Measurements from ENCODE around the gene RGN. TPM values are rescaled to one million over a fixed set of nuclear protein-coding genes. Genes with fewer than 3 reads are reported as not detected.
"Not testable (repeated sequence)": the region's sequence is repeated elsewhere in the genome, so short reads cannot be mapped to it uniquely, and the experiment has no call there.

Gene RGN
- total RNA-seq, 1 donor, result 2.4 TPM

GRCh38 chrX:47093248-47093647 lies 15.0 kb downstream of the RGN start:
- peak; percentile 55 for TF ChIP-seq CTCF (IDR thresholded peaks at IDR 0.05; ENCODE audit: insufficient read depth, low read length)
- no peak overlapping the region for H3K4me3 ChIP-seq (ENCODE audit: low read depth, low read length)

GRCh38 chrX:47093860-47094259 lies 15.6 kb downstream of the RGN start:
- H3K4me3 ChIP-seq (ENCODE audit: low read depth, low read length), result no peak overlapping the region

More at GRCh38 chrX:47093248-47093647, 15.0 kb downstream of the RGN start:
- DNase-seq (ENCODE audit: low read depth), result peak; percentile 61

GRCh38 chrX:47097018-47097417 lies 18.8 kb downstream of the RGN start:
- H3K4me3 ChIP-seq (ENCODE audit: low read depth, low read length), result no peak overlapping the region
- no peak for TF ChIP-seq CTCF (IDR thresholded peaks at IDR 0.05; ENCODE audit: insufficient read depth, low read length)

More at GRCh38 chrX:47093860-47094259, 15.6 kb downstream of the RGN start:
- TF ChIP-seq CTCF (IDR thresholded peaks at IDR 0.05; ENCODE audit: insufficient read depth, low read length), result no peak
- DNase-seq (ENCODE audit: low read depth), result no peak

GRCh38 chrX:47098338-47099094 lies 20.3 kb downstream of the RGN start:
- no peak overlapping the region for H3K4me3 ChIP-seq (ENCODE audit: low read depth, low read length)
- no peak for DNase-seq (ENCODE audit: low read depth)
- TF ChIP-seq CTCF (IDR thresholded peaks at IDR 0.05; ENCODE audit: insufficient read depth, low read length), result no peak

More at GRCh38 chrX:47097018-47097417, 18.8 kb downstream of the RGN start:
- DNase-seq (ENCODE audit: low read depth), result no peak

GRCh38 chrX:47101206-47101605 lies 23.0 kb downstream of the RGN start:
- no peak for TF ChIP-seq CTCF (IDR thresholded peaks at IDR 0.05; ENCODE audit: insufficient read depth, low read length)
- no peak for DNase-seq (ENCODE audit: low read depth)
- no peak overlapping the region for H3K4me3 ChIP-seq (ENCODE audit: low read depth, low read length)

GRCh38 chrX:47110936-47111615 lies 32.8 kb downstream of the RGN start:
- not testable (repeated sequence) for DNase-seq (ENCODE audit: low read depth); H3K4me3 ChIP-seq (ENCODE audit: low read depth, low read length)

- DNase-seq (ENCODE audit: low read depth), result peak; percentile 29
- no peak overlapping the region for H3K4me3 ChIP-seq (ENCODE audit: low read depth, low read length)
- TF ChIP-seq CTCF (IDR thresholded peaks at IDR 0.05; ENCODE audit: insufficient read depth, low read length), result no peak
Measured at GRCh38 chrX:47112316-47112954, 34.2 kb downstream of the RGN start.

- not testable (repeated sequence) for DNase-seq (ENCODE audit: low read depth); H3K4me3 ChIP-seq (ENCODE audit: low read depth, low read length)
Measured at GRCh38 chrX:47116551-47117110, 38.4 kb downstream of the RGN start.

GRCh38 chrX:47124466-47124865 lies 46.2 kb downstream of the RGN start:
- H3K4me3 ChIP-seq (ENCODE audit: low read depth, low read length); DNase-seq (ENCODE audit: low read depth): not testable (repeated sequence)

Measured in fibroblast of the aortic adventitia (primary cell).